Measurements from ENCODE around the gene GLI1.
"Not testable (repeated sequence)": the region's sequence is repeated elsewhere in the genome, so short reads cannot be mapped to it uniquely, and the experiment has no call there.

GLI1 gene

GRCh38 chr12:57506541-57506940 lies 47.0 kb downstream of the GLI1 start:
- H3K9ac ChIP-seq (ENCODE audit: low read depth, low read length); H3K27ac ChIP-seq (ENCODE audit: low read depth, low read length); H3K4me3 ChIP-seq (ENCODE audit: low read depth, low read length); H3K27me3 ChIP-seq (ENCODE audit: control insufficient read depth, insufficient read depth, low read length); H3K4me1 ChIP-seq (ENCODE audit: control insufficient read depth, insufficient read depth, low read length); H3K9me3 ChIP-seq (ENCODE audit: control insufficient read depth, insufficient read depth, low read length): not testable (repeated sequence)
- H3K36me3 ChIP-seq (ENCODE audit: control insufficient read depth, insufficient read depth, low read length): peaks cover 79% of the 10 kb centered on the region

- not testable (repeated sequence) for H3K27me3 ChIP-seq (ENCODE audit: control insufficient read depth, insufficient read depth, low read length); H3K4me1 ChIP-seq (ENCODE audit: control insufficient read depth, insufficient read depth, low read length); H3K27ac ChIP-seq (ENCODE audit: low read depth, low read length); H3K4me3 ChIP-seq (ENCODE audit: low read depth, low read length); H3K9ac ChIP-seq (ENCODE audit: low read depth, low read length); H3K9me3 ChIP-seq (ENCODE audit: control insufficient read depth, insufficient read depth, low read length)
- H3K36me3 ChIP-seq (ENCODE audit: control insufficient read depth, insufficient read depth, low read length): peaks cover 81% of the 10 kb centered on the region
These were observed 48.2 kb downstream of the GLI1 start for GRCh38 chr12:57507796-57508195.

DNA sequence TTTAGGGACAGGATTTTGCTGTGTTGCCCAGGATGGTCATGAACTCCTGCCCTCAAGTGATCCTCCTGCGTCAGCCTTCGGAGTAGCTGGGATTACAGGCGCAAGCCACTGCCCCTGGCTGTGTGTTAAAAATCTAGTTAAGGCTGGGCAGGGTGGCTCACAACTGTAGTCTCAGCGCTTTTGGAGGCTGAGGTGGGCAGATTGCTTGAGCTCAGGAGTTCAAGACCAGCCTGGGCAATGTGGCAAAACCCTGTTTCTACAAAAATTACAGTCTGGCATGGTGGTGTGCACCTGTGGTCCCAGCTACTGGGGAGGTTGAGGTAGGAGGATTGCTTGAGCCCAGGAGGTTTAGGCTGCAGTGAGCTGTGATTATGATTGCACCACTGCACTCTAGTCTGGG lies 51.6 kb downstream of the GLI1 start:
- no peaks in the 10 kb centered on the region for H3K27me3 ChIP-seq (ENCODE audit: control insufficient read depth, insufficient read depth, low read length)
- H3K4me3 ChIP-seq (ENCODE audit: low read depth, low read length): no peak overlapping the region
- peaks cover 83% of the 10 kb centered on the region for H3K36me3 ChIP-seq (ENCODE audit: control insufficient read depth, insufficient read depth, low read length)
- H3K4me1 ChIP-seq (ENCODE audit: control insufficient read depth, insufficient read depth, low read length): no peaks in the 10 kb centered on the region
- H3K9ac ChIP-seq (ENCODE audit: low read depth, low read length): no peak overlapping the region
- no peaks in the 10 kb centered on the region for H3K9me3 ChIP-seq (ENCODE audit: control insufficient read depth, insufficient read depth, low read length)
- no peak overlapping the region for H3K27ac ChIP-seq (ENCODE audit: low read depth, low read length)

DNA sequence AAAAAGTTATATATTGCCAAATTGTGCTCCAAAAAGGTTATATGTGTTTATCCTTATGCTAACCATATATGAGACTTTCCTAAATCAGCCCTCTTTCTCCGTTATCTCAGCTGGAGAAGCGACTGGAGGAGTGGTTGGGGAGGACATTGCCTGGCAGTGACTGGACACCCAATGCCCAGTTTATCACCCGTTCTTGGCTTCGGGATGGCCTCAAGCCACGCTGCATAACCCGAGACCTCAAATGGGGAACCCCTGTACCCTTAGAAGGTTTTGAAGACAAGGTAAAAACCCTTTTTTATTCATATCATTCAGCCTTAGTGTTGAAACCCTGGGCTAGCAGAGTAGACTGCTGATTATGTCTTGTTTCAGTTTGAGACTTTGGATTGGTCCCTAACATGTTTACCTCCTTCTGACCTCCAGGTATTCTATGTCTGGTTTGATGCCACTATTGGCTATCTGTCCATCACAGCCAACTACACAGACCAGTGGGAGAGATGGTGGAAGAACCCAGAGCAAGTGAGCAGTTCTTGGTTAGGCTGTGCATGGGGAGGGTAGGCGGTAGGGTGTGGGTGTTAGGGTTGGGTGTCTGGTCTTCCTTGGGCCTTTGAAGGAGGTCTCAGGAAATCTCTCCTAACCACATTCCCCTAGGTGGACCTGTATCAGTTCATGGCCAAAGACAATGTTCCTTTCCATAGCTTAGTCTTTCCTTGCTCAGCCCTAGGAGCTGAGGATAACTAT lies 52.2 kb downstream of the GLI1 start:
- Histone ChIP-seq H3K36me3 (ENCODE audit: control insufficient read depth, insufficient read depth, low read length) (peaks cover 84% of the 10 kb centered on the region), H3K9ac (ENCODE audit: low read depth, low read length) (no peak overlapping the region), H3K27ac (ENCODE audit: low read depth, low read length) (no peak overlapping the region)

GRCh38 chr12:57512665-57513064 lies 53.1 kb downstream of the GLI1 start:
- Histone ChIP-seq H3K9me3 (ENCODE audit: control insufficient read depth, insufficient read depth, low read length) (no peaks in the 10 kb centered on the region), H3K4me1 (ENCODE audit: control insufficient read depth, insufficient read depth, low read length) (no peaks in the 10 kb centered on the region), H3K9ac (ENCODE audit: low read depth, low read length) (no peak overlapping the region), H3K27me3 (ENCODE audit: control insufficient read depth, insufficient read depth, low read length) (no peaks in the 10 kb centered on the region), H3K27ac (ENCODE audit: low read depth, low read length) (no peak overlapping the region), H3K4me3 (ENCODE audit: low read depth, low read length) (no peak overlapping the region), H3K36me3 (ENCODE audit: control insufficient read depth, insufficient read depth, low read length) (peaks cover 93% of the 10 kb centered on the region)

More for the DNA sequence above, 52.2 kb downstream of the GLI1 start:
- Histone ChIP-seq H3K27me3 (ENCODE audit: control insufficient read depth, insufficient read depth, low read length) (no peaks in the 10 kb centered on the region), H3K9me3 (ENCODE audit: control insufficient read depth, insufficient read depth, low read length) (no peaks in the 10 kb centered on the region), H3K4me1 (ENCODE audit: control insufficient read depth, insufficient read depth, low read length) (no peaks in the 10 kb centered on the region), H3K4me3 (ENCODE audit: low read depth, low read length) (no peak overlapping the region)

DNA sequence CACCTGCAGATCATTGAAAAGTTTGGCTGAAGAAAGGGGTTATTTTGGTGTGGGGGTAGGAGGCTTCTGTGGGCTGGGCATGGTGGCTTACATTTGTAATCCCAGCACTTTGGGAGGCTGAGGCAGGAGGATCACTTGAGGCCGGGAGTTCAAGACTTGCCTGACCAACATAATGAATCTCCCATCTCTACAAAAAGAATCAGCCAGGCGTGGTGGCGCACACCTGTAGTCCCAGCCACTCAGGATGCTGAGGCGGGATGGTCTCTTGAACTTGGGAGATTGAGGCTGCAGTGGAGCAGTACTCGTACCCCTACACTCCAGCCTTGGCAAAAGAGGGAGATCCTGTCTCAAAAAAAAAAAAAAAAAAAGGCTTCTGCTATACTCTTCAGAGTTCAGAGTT lies 53.7 kb downstream of the GLI1 start:
- Histone ChIP-seq H3K9me3 (ENCODE audit: control insufficient read depth, insufficient read depth, low read length) (no peaks in the 10 kb centered on the region), H3K27me3 (ENCODE audit: control insufficient read depth, insufficient read depth, low read length) (no peaks in the 10 kb centered on the region), H3K4me3 (ENCODE audit: low read depth, low read length) (no peak overlapping the region), H3K9ac (ENCODE audit: low read depth, low read length) (no peak overlapping the region), H3K36me3 (ENCODE audit: control insufficient read depth, insufficient read depth, low read length) (peaks cover 99% of the 10 kb centered on the region), H3K4me1 (ENCODE audit: control insufficient read depth, insufficient read depth, low read length) (no peaks in the 10 kb centered on the region), H3K27ac (ENCODE audit: low read depth, low read length) (no peak overlapping the region)

DNA sequence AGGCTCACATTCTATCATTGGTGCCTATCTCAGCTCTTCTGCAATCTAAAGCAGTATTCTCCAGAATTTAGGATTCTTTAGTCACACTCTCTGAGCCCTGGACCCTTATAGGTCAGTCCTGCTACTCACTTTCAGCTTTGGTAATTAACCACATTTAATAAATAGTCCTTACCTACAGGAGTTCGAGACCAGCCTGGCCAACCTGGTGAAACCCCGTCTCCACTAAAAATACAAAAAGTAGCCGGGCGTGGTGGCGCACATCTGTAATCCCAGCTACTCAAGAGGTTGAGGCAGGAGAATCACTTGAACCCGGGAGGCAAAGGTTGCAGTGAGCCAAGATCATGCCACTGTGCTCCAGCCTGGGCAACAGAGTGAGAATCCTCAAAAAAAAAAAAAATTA lies 54.1 kb downstream of the GLI1 start:
- H3K4me1 ChIP-seq (ENCODE audit: control insufficient read depth, insufficient read depth, low read length); H3K27ac ChIP-seq (ENCODE audit: low read depth, low read length); H3K4me3 ChIP-seq (ENCODE audit: low read depth, low read length); H3K9ac ChIP-seq (ENCODE audit: low read depth, low read length); H3K9me3 ChIP-seq (ENCODE audit: control insufficient read depth, insufficient read depth, low read length); H3K27me3 ChIP-seq (ENCODE audit: control insufficient read depth, insufficient read depth, low read length): not testable (repeated sequence)
- H3K36me3 ChIP-seq (ENCODE audit: control insufficient read depth, insufficient read depth, low read length): peaks cover 98% of the 10 kb centered on the region

DNA sequence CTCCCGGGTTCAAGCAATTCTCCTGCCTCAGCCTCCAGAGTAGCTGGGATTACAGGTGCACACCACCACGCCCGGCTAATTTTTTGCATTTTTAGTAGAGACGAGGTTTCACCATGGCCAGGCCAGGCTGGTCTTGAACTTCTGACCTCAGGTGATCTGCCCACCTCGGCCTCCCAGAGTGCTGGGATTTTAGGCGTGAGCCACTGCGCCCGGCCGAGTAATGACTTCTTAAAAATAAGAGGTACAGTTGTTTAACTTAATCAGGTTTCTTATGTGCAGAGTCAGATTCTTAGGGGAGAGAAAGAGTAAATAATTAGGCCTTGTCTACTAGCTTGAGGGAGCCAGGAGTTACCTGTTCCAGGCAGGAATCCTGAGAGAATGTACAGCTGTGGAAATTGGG lies 54.7 kb downstream of the GLI1 start:
- not testable (repeated sequence) for H3K9me3 ChIP-seq (ENCODE audit: control insufficient read depth, insufficient read depth, low read length); H3K4me3 ChIP-seq (ENCODE audit: low read depth, low read length); H3K9ac ChIP-seq (ENCODE audit: low read depth, low read length); H3K27ac ChIP-seq (ENCODE audit: low read depth, low read length); H3K27me3 ChIP-seq (ENCODE audit: control insufficient read depth, insufficient read depth, low read length); H3K4me1 ChIP-seq (ENCODE audit: control insufficient read depth, insufficient read depth, low read length)
- peaks cover 97% of the 10 kb centered on the region for H3K36me3 ChIP-seq (ENCODE audit: control insufficient read depth, insufficient read depth, low read length)

DNA sequence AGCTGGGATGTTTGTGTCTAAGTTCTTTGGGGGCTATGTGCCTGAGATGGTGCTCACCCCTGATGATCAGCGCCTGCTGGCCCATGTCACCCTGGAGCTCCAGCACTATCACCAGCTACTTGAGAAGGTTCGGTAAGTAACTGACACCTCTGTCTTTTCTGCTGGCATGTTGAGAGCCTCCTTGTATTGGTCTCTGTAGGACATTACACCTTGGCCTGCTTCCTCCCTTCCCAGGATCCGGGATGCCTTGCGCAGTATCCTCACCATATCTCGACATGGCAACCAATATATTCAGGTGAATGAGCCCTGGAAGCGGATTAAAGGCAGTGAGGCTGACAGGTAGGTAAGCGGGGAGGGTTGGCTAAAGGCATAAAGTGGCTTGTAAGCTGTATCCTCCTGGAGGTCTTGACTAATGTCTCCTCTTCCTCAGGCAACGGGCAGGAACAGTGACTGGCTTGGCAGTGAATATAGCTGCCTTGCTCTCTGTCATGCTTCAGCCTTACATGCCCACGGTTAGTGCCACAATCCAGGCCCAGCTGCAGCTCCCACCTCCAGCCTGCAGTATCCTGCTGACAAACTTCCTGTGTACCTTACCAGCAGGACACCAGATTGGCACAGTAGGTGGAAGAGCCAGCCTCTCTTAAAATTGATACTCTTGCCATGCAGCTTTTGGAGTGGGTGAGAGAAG lies 55.3 kb downstream of the GLI1 start:
- Histone ChIP-seq H3K27ac (ENCODE audit: low read depth, low read length) (no peak overlapping the region), H3K9ac (ENCODE audit: low read depth, low read length) (no peak overlapping the region), H3K4me3 (ENCODE audit: low read depth, low read length) (no peak overlapping the region), H3K9me3 (ENCODE audit: control insufficient read depth, insufficient read depth, low read length) (no peaks in the 10 kb centered on the region), H3K4me1 (ENCODE audit: control insufficient read depth, insufficient read depth, low read length) (peaks cover 6% of the 10 kb centered on the region; the same call in 1 of the 2 replicates), H3K36me3 (ENCODE audit: control insufficient read depth, insufficient read depth, low read length) (peaks cover 95% of the 10 kb centered on the region), H3K27me3 (ENCODE audit: control insufficient read depth, insufficient read depth, low read length) (no peaks in the 10 kb centered on the region)

DNA sequence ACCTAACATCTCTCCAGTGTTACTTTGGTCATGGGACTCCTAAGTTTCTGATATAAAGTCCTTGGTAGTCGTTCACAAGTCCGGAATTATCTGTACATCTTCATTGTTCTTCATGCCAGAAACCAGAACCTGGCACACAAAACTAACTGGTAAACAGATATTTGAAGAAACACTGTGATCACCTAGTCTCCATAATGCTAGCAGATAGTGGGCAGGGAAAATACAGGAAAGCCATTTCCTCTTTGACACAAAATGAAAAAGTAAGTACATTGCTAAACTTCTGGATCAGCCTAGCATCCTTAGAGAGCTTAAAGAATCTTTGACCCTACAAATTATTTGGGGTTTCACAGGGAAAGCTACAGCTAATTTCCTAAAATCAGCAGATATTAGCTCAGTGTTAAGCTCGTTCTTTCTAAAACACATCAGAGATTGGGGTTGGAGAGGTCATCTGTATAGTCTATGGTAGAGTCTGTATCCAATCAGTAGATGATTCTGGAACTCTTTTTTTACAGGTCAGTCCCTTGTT lies 55.9 kb downstream of the GLI1 start:
- Histone ChIP-seq H3K36me3 (ENCODE audit: control insufficient read depth, insufficient read depth, low read length) (peaks cover 88% of the 10 kb centered on the region), H3K4me3 (ENCODE audit: low read depth, low read length) (no peak overlapping the region), H3K27ac (ENCODE audit: low read depth, low read length) (no peak overlapping the region), H3K9me3 (ENCODE audit: control insufficient read depth, insufficient read depth, low read length) (no peaks in the 10 kb centered on the region), H3K4me1 (ENCODE audit: control insufficient read depth, insufficient read depth, low read length) (peaks cover 6% of the 10 kb centered on the region; the same call in 1 of the 2 replicates), H3K9ac (ENCODE audit: low read depth, low read length) (no peak overlapping the region), H3K27me3 (ENCODE audit: control insufficient read depth, insufficient read depth, low read length) (no peaks in the 10 kb centered on the region)

GRCh38 chr12:57515934-57516541 lies 56.5 kb downstream of the GLI1 start:
- Histone ChIP-seq H3K36me3 (ENCODE audit: control insufficient read depth, insufficient read depth, low read length) (peaks cover 83% of the 10 kb centered on the region), H3K4me1 (ENCODE audit: control insufficient read depth, insufficient read depth, low read length) (peaks cover 6% of the 10 kb centered on the region; the same call in 1 of the 2 replicates), H3K9ac (ENCODE audit: low read depth, low read length) (no peak overlapping the region), H3K27me3 (ENCODE audit: control insufficient read depth, insufficient read depth, low read length) (no peaks in the 10 kb centered on the region), H3K9me3 (ENCODE audit: control insufficient read depth, insufficient read depth, low read length) (no peaks in the 10 kb centered on the region), H3K4me3 (ENCODE audit: low read depth, low read length) (no peak overlapping the region), H3K27ac (ENCODE audit: low read depth, low read length) (no peak overlapping the region)
